H1 (cell line): Measurements from ENCODE around the gene GPR35. TPM values are rescaled to one million over a fixed set of nuclear protein-coding genes. Genes with fewer than 3 reads are reported as not detected.

Source experiments
- CTCF ChIA-PET: fragments of 300-600 bp; sonication (Branson Sonifier 250); formaldehyde crosslinking; loops from one replicate; lab custom pipeline; 2021; ENCODE audit not compliant: partially characterized antibody; lab: Charles Lee
- POLR2A ChIA-PET: fragments of 300-600 bp; sonication (Branson Sonifier 250); formaldehyde crosslinking; loops from one replicate; lab custom pipeline; 2021; ENCODE audit warnings: inconsistent platforms; ENCODE audit not compliant: partially characterized antibody; lab: Charles Lee
- DNase-seq, 2 experiments: peaks; one replicate each; pipeline versions ENCODE4 v3.0.0 to v3.0.0-alpha.2; 2010 to 2022; ENCODE audit warnings: low spot score in 2 of 2, low read depth in 1 of 2, mixed read lengths in 1 of 2
- FAIRE-seq: peaks from 2 replicates; lab custom pipeline; 2011; peaks lifted over from hg19 to GRCh38; lab: Jason Lieb, UNC
- H2AFZ ChIP-seq: 2 replicates; pipeline ENCODE4 v1.8.1; 2012; ENCODE audit warnings: low read length, inconsistent platforms
- H2AK5ac ChIP-seq: 2 replicates; pipeline ENCODE4 v1.6.1; 2013; ENCODE audit warnings: low read depth, low read length
- H2BK120ac ChIP-seq: replicated peaks from 2 replicates; pipeline ENCODE3; 2013; ENCODE audit warnings: low read depth, low read length, inconsistent platforms
- H2BK12ac ChIP-seq: 2 replicates; pipeline ENCODE4 v1.6.1; 2013; ENCODE audit warnings: low read depth, low read length
- H2BK15ac ChIP-seq: 2 replicates; pipeline ENCODE4 v1.6.1; 2013; ENCODE audit warnings: low read length
- H2BK20ac ChIP-seq: 2 replicates; pipeline ENCODE4 v1.6.1; 2013; ENCODE audit warnings: low read length
- H2BK5ac ChIP-seq: 2 replicates; pipeline ENCODE4 v1.6.1; 2013; ENCODE audit warnings: low read depth, low read length
- H3K14ac ChIP-seq: 2 replicates; pipeline ENCODE4 v1.6.1; 2013; ENCODE audit warnings: inconsistent platforms; ENCODE audit not compliant: insufficient read length
- H3K18ac ChIP-seq: 2 replicates; pipeline ENCODE4 v1.6.1; 2013; ENCODE audit warnings: low read length; ENCODE audit errors: extremely low read depth
- H3K23ac ChIP-seq: 2 replicates; pipeline ENCODE4 v1.6.1; 2013; ENCODE audit warnings: inconsistent platforms; ENCODE audit not compliant: insufficient read length
- H3K23me2 ChIP-seq: 2 replicates; pipeline ENCODE4 v1.6.1; 2013; ENCODE audit warnings: low read depth, low read length
- H3K27ac ChIP-seq: 2 replicates; pipeline ENCODE4 v1.6.1; 2011; ENCODE audit warnings: low read depth, low read length, inconsistent platforms
- H3K27me3 ChIP-seq, 4 experiments: replicated peaks in 1 of 4; 1 replicate in 1 of 4; 2 replicates in 3 of 4; pipeline versions ENCODE4 v1.6.1 to v1.8.1; 2011 to 2013; ENCODE audit warnings: low read length in 3 of 4, mild to moderate bottlenecking in 3 of 4, inconsistent platforms in 2 of 4, mixed read lengths in 2 of 4, moderate library complexity in 1 of 4; ENCODE audit not compliant: control insufficient read depth in 3 of 4, insufficient read depth in 3 of 4; ENCODE audit errors: extremely low read depth in 1 of 4
- H3K36me3 ChIP-seq, 4 experiments: 2 replicates each; pipeline versions ENCODE4 v1.6.1 to v1.8.1; 2011 to 2013; ENCODE audit warnings: mild to moderate bottlenecking in 4 of 4, low read length in 3 of 4, moderate library complexity in 2 of 4, control low read depth in 1 of 4, inconsistent platforms in 1 of 4; ENCODE audit not compliant: insufficient read depth in 4 of 4, control insufficient read depth in 2 of 4
- H3K4ac ChIP-seq: replicated peaks from 2 replicates; pipeline ENCODE3; 2013; ENCODE audit warnings: low read length, low read depth, mixed read lengths, inconsistent platforms; ENCODE audit not compliant: insufficient read length
- H3K4me1 ChIP-seq, 4 experiments: replicated peaks in 1 of 4; 1 replicate in 1 of 4; 2 replicates in 3 of 4; pipeline versions ENCODE4 v1.6.1 to v1.8.1; 2011 to 2013; ENCODE audit warnings: low read length in 3 of 4, inconsistent platforms in 2 of 4, mixed read lengths in 1 of 4; ENCODE audit not compliant: insufficient read depth in 4 of 4, control insufficient read depth in 3 of 4
- H3K4me2 ChIP-seq, 2 experiments: 2 replicates each; pipeline versions ENCODE4 v1.6.1 to v1.8.1; 2011 to 2013; ENCODE audit warnings: low read depth in 2 of 2, low read length in 2 of 2, control low read depth in 1 of 2, inconsistent platforms in 1 of 2, mild to moderate bottlenecking in 1 of 2; ENCODE audit not compliant: insufficient read depth in 1 of 2
- H3K4me3 ChIP-seq, 4 experiments: fragments of 200-600, 300-600 bp in 1 of 4; sonication (generic), shearing (Covaris generic), sonication (Bioruptor Twin) in 1 of 4; 2 replicates each; pipeline versions ENCODE4 v1.5.1 to v1.8.1; 2011 to 2016; ENCODE audit warnings: low read length in 4 of 4, low read depth in 3 of 4, control low read depth in 2 of 4, inconsistent platforms in 2 of 4, mild to moderate bottlenecking in 2 of 4, mixed read lengths in 1 of 4, moderate library complexity in 1 of 4; ENCODE audit not compliant: insufficient read depth in 2 of 4; ENCODE audit errors: extremely low read depth in 1 of 4
- H3K56ac ChIP-seq: replicated peaks from 2 replicates; pipeline ENCODE3; 2013; ENCODE audit warnings: low read depth, mild to moderate bottlenecking, mixed read lengths, low read length, inconsistent platforms; ENCODE audit not compliant: insufficient read length
- H3K79me1 ChIP-seq: 2 replicates; pipeline ENCODE4 v1.6.1; 2013; ENCODE audit warnings: low read depth, low read length, control low read depth
- H3K79me2 ChIP-seq, 2 experiments: 2 replicates each; pipeline versions ENCODE4 v1.6.1 to v1.8.1; 2012 to 2013; ENCODE audit warnings: low read length in 2 of 2, mild to moderate bottlenecking in 2 of 2, inconsistent platforms in 1 of 2; ENCODE audit not compliant: insufficient read depth in 2 of 2, control insufficient read depth in 1 of 2
- H3K9ac ChIP-seq, 4 experiments: replicated peaks in 1 of 4; 1 replicate in 1 of 4; 2 replicates in 3 of 4; pipeline versions ENCODE4 v1.6.1 to v1.8.1; 2011 to 2013; ENCODE audit warnings: low read depth in 3 of 4, low read length in 3 of 4, control low read depth in 2 of 4, mild to moderate bottlenecking in 2 of 4, moderate library complexity in 2 of 4, inconsistent platforms in 1 of 4; ENCODE audit errors: extremely low read depth in 1 of 4
- H3K9me3 ChIP-seq, 2 experiments: 2 replicates each; pipeline versions ENCODE4 v1.6.1 to v1.8.1; 2012 to 2013; ENCODE audit warnings: mild to moderate bottlenecking in 2 of 2, moderate library complexity in 2 of 2, control low read depth in 1 of 2, inconsistent platforms in 1 of 2, low read depth in 1 of 2, low read length in 1 of 2, mixed read lengths in 1 of 2; ENCODE audit not compliant: insufficient read depth in 2 of 2
- H4K20me1 ChIP-seq, 2 experiments: replicated peaks in 1 of 2; 2 replicates each; pipeline versions ENCODE3 to v1.8.1; 2011 to 2013; ENCODE audit warnings: inconsistent platforms in 2 of 2, low read length in 2 of 2, mild to moderate bottlenecking in 1 of 2; ENCODE audit not compliant: insufficient read depth in 2 of 2, control insufficient read depth in 1 of 2
- H4K5ac ChIP-seq: 2 replicates; pipeline ENCODE4 v1.6.1; 2013; ENCODE audit warnings: low read length, low read depth, mixed read lengths, inconsistent platforms; ENCODE audit not compliant: insufficient read length
- H4K8ac ChIP-seq: 2 replicates; pipeline ENCODE4 v1.8.0; 2013; ENCODE audit warnings: mild to moderate bottlenecking, moderate library complexity, low read length, inconsistent platforms; ENCODE audit not compliant: insufficient read depth; ENCODE audit errors: extremely low read depth
- H4K91ac ChIP-seq: replicated peaks from 2 replicates; pipeline ENCODE3; 2013; ENCODE audit warnings: low read length, mixed read lengths, inconsistent platforms; ENCODE audit not compliant: insufficient read length
- ATF2 ChIP-seq: IDR thresholded peaks from 2 replicates; pipeline ENCODE4 v1.6.1; 2012; ENCODE audit warnings: low read length, inconsistent platforms
- CBX8 ChIP-seq: fragments of 300-800, 300-1000 bp; sonication (generic); IDR thresholded peaks from 2 replicates; pipeline ENCODE4 v1.7.1; 2016; ENCODE audit warnings: low read depth, low read length, borderline replicate concordance
- CEBPB ChIP-seq: IDR thresholded peaks from 2 replicates; pipeline ENCODE4 v1.6.1; 2012; ENCODE audit warnings: low read depth, low read length
- GTF2F1 ChIP-seq: IDR thresholded peaks from 2 replicates; pipeline ENCODE4 v1.6.1; 2012; ENCODE audit warnings: low read depth, low read length, improper control_type of control experiment, borderline replicate concordance
- HDAC6 ChIP-seq: IDR thresholded peaks from one replicate; pipeline ENCODE4 v1.7.1; 2012; ENCODE audit warnings: low read depth, mild to moderate bottlenecking, inconsistent platforms, low read length, moderate library complexity
- JUN ChIP-seq: IDR thresholded peaks from 2 replicates; pipeline ENCODE4 v1.6.1; 2011; ENCODE audit warnings: low read depth, mild to moderate bottlenecking, improper control_type of control experiment, low read length
- KDM5A ChIP-seq: fragments of 200-600 bp; IDR thresholded peaks from 2 replicates; pipeline ENCODE4 v1.7.1; 2012; ENCODE audit warnings: mild to moderate bottlenecking, low read length, inconsistent platforms, mixed read lengths
- RAD21 ChIP-seq, 2 experiments: IDR thresholded peaks in 1 of 2; conservative IDR thresholded peaks in 1 of 2; 2 replicates each; pipeline ENCODE4 v1.6.1; 2011; ENCODE audit warnings: low read depth in 2 of 2, low read length in 2 of 2, improper control_type of control experiment in 1 of 2, inconsistent platforms in 1 of 2, mild to moderate bottlenecking in 1 of 2, moderate library complexity in 1 of 2
- SIN3A ChIP-seq, 2 experiments: IDR thresholded peaks in 1 of 2; conservative IDR thresholded peaks in 1 of 2; 2 replicates each; pipeline ENCODE4 v1.6.1; 2011 to 2012; ENCODE audit warnings: low read length in 2 of 2, improper control_type of control experiment in 1 of 2, low read depth in 1 of 2, mild to moderate bottlenecking in 1 of 2
- SP1 ChIP-seq: IDR thresholded peaks from 2 replicates; pipeline ENCODE4 v1.6.1; 2011; ENCODE audit warnings: low read depth, low read length
- WGBS, 2 experiments: shearing (Covaris generic) in 1 of 2; methylation state at CpG; one replicate each; pipeline versions ENCODE4 v1.1.6 to v1.1.7; 2013 to 2015; ENCODE audit warnings: low lambda C conversion rate in 2 of 2, mixed read lengths in 2 of 2, inconsistent platforms in 1 of 2, low coverage in 1 of 2, missing lambda C conversion rate in 1 of 2; ENCODE audit not compliant: insufficient replicate concordance in 2 of 2, insufficient coverage in 1 of 2, insufficient read length in 1 of 2; ENCODE audit errors: extremely low coverage in 1 of 2, missing lambda C conversion rate in 1 of 2; 5-methylcytosine and 5-hydroxymethylcytosine counted together
- polyA plus RNA-seq, 7 experiments: library from polyadenylated mRNA; depleted of rRNA in 3 of 7; stranded (reverse) in 5 of 7; unstranded in 2 of 7; fragments of >200 nt in 5 of 7; fragments of 200-250 nt in 2 of 7; gene quantifications; 1 replicate in 5 of 7; 2 replicates in 1 of 7; 4 replicates in 1 of 7; pipeline versions ENCODE4 v1.2.1 to v1.2.3, GENCODE V29; 2011 to 2013; ENCODE audit warnings: missing spikeins in 2 of 7, mixed read lengths in 2 of 7
- total RNA-seq: library from RNA; stranded (reverse); fragmentation: NEBNext Ultra II Directional; extraction: Animal tissue kit (Norgen Biotek cat#: 25700); gene quantifications from 2 replicates; pipeline ENCODE4 v1.2.1, GENCODE V29; 2021

The GPR35 gene
- total and polyA plus RNA-seq, 2 of the 8 experiments (the other 6 are each of a cell fraction or from before 2014, with no cell fraction given): 0.47 TPM; not detected in 1

GRCh38 chr2:240602266-240603050 lies 22.8 kb upstream of the GPR35 start:
- FAIRE-seq: no peak
- TF ChIP-seq CEBPB (no peak), ATF2 (no peak), JUN (no peak), KDM5A (no peak), SP1 (no peak), RAD21 (IDR thresholded peaks at IDR 0.05 in 1 of 2, conservative IDR thresholded peaks at IDR 0.05 in 1 of 2; ENCODE audit: low read depth in 2 of 2, low read length in 2 of 2) (no peak), HDAC6 (no peak), SIN3A (conservative IDR thresholded peaks at IDR 0.05 in 1 of 2, IDR thresholded peaks at IDR 0.05 in 1 of 2; ENCODE audit: low read depth in 1 of 2, low read length in 2 of 2) (no peak), CBX8 (no peak), GTF2F1 (no peak)

More at GRCh38 chr2:240602266-240603050, 22.8 kb upstream of the GPR35 start:
- Histone ChIP-seq H2BK15ac (no peak overlapping the region), H3K23ac (no peak overlapping the region), H3K18ac (no peak overlapping the region), H4K91ac (no peak overlapping the region), H2AK5ac (no peak overlapping the region), H3K79me1 (no peaks in the 10 kb centered on the region), H4K8ac (no peak overlapping the region), H3K27ac (no peak overlapping the region), H3K23me2 (no peaks in the 10 kb centered on the region), H3K4ac (no peak overlapping the region), H2BK5ac (no peak overlapping the region), H2BK120ac (no peak overlapping the region), H2BK12ac (no peak overlapping the region), H4K20me1 (peaks cover 0 to 4% of the 10 kb centered on the region in 2 experiments), H3K4me3 (no peak overlapping the region), H3K79me2 (no peaks in the 10 kb centered on the region), H3K4me1 (no peaks in the 10 kb centered on the region), H2BK20ac (no peak overlapping the region), H3K9me3 (no peaks in the 10 kb centered on the region), H3K4me2 (no peak overlapping the region), H4K5ac (no peak overlapping the region), H2AFZ (no peak overlapping the region), H3K27me3 (0 out of 7 replicates have a peak, but pooled peaks cover 0 to 2% (median 0%) of the 10 kb centered on the region in 4 experiments), H3K56ac (no peak overlapping the region), H3K36me3 (peaks cover 0 to 7% (median 3%) of the 10 kb centered on the region in 4 experiments; a peak in 4 of 8 replicates), H3K9ac (no peak overlapping the region), H3K14ac (no peak overlapping the region)
- POLR2A ChIA-PET: interaction anchor here (0.6 to 1.5 kb wide), 4 partner anchors 14 to 1104 kb away, joined by 3 to 5 read pairs (median 4); no protein-coding TSS in a partner anchor
- CTCF ChIA-PET: interaction anchor here (0.6 to 3.2 kb wide), 6 partner anchors 8 to 717 kb away, joined by 3 to 17 read pairs (median 5); partner anchors contain the start of gene CAPN10
- 88% methylated on average over 18 of the region's 32 CpGs; no CpG with 5 or more reads in 1 of the 2 experiments for WGBS, 2 experiments
- no peak for DNase-seq
